ENCODE results near the gene BSDC1. TPM values are rescaled to one million over a fixed set of nuclear protein-coding genes. Genes with fewer than 3 reads are reported as not detected.

The BSDC1 gene
- total and polyA plus RNA-seq, 2 of the 13 experiments (the other 11 are each of a cell fraction or from before 2014, with no cell fraction given) = 40.3 to 64.2 TPM

GRCh38 chr1:32345289-32345827, 48.9 kb downstream of the BSDC1 start (continued):
- TF ChIP-seq EP300 (IDR thresholded peaks at IDR 0.05; ENCODE audit: low read depth in 2 of 2, low read length in 2 of 2) (peak in 1 of 2 experiments; percentile 5; a peak in 1 of 4 replicates), EP300 (CRISPR knock-in tag; IDR thresholded peaks at IDR 0.05; ENCODE audit: borderline replicate concordance) (no peak), ETV6 (CRISPR knock-in tag; conservative IDR thresholded peaks at IDR 0.05) (no peak), ZNF350 (CRISPR knock-in tag; IDR thresholded peaks at IDR 0.05; ENCODE audit: borderline replicate concordance, low read depth) (0 out of 2 replicates have a peak, but pooled peaks have one; percentile 20), FOXM1 (CRISPR knock-in tag; IDR thresholded peaks at IDR 0.05) (no peak), ZNF792 (CRISPR knock-in tag; IDR thresholded peaks at IDR 0.05) (no peak), ZFP37 (CRISPR knock-in tag; IDR thresholded peaks at IDR 0.05; ENCODE audit: borderline replicate concordance) (no peak), IRF2 (CRISPR knock-in tag; IDR thresholded peaks at IDR 0.05) (no peak), ELF1 (CRISPR knock-in tag; IDR thresholded peaks at IDR 0.05) (peak; percentile 32; the same call in 1 of the 2 replicates), KDM4B (CRISPR knock-in tag; IDR thresholded peaks at IDR 0.05) (no peak), ZNF629 (CRISPR knock-in tag; conservative IDR thresholded peaks at IDR 0.05) (no peak), ZNF572 (CRISPR knock-in tag; IDR thresholded peaks at IDR 0.05) (no peak), MBD4 (IDR thresholded peaks at IDR 0.05; ENCODE audit: borderline replicate concordance, low read length) (no peak), ZNF138 (CRISPR knock-in tag; IDR thresholded peaks at IDR 0.05; ENCODE audit: low read depth) (no peak), CAMTA2 (CRISPR knock-in tag; IDR thresholded peaks at IDR 0.05; ENCODE audit: borderline replicate concordance) (no peak), ZNF747 (CRISPR knock-in tag; IDR thresholded peaks at IDR 0.05; ENCODE audit: borderline replicate concordance) (no peak), HNF1B (CRISPR knock-in tag; IDR thresholded peaks at IDR 0.05) (0 out of 2 replicates have a peak, but pooled peaks have one; percentile 15), ZSCAN20 (CRISPR knock-in tag; IDR thresholded peaks at IDR 0.05; ENCODE audit: borderline replicate concordance) (no peak), RAD51 (IDR thresholded peaks at IDR 0.05; ENCODE audit: borderline replicate concordance) (no peak), KDM5B (CRISPR knock-in tag; IDR thresholded peaks at IDR 0.05; ENCODE audit: borderline replicate concordance) (no peak), MLXIP (CRISPR knock-in tag; IDR thresholded peaks at IDR 0.05; ENCODE audit: borderline replicate concordance) (no peak), ZFX (CRISPR knock-in tag; IDR thresholded peaks at IDR 0.05; ENCODE audit: low read depth) (peak; percentile 55), HOMEZ (CRISPR knock-in tag; IDR thresholded peaks at IDR 0.05; ENCODE audit: low read depth) (no peak)

All from HepG2 (cell line).